ENCODE measurements around the gene MTR. TPM values are rescaled to one million over a fixed set of nuclear protein-coding genes. Genes with fewer than 3 reads are reported as not detected.
A peak's percentile ranks its signal among the peaks of the same experiment; 100 is the strongest.

The MTR gene
- polyA plus RNA-seq, 2 of the 4 experiments (the other 2 are of a cell fraction), result 6.2 to 12.7 TPM

- no peak for TF ChIP-seq CTCF (IDR thresholded peaks at IDR 0.05)
- no peak for TF ChIP-seq ZC3H11A (IDR thresholded peaks at IDR 0.05)
- TF ChIP-seq POLR2AphosphoS2 (conservative IDR thresholded peaks at IDR 0.05; ENCODE audit: low read length), result no peak
- no peak for TF ChIP-seq EP300 (IDR thresholded peaks at IDR 0.05)
- TF ChIP-seq TP53 (CRISPR knock-in tag; IDR thresholded peaks at IDR 0.05), result no peak
Measured at GRCh38 chr1:236938760-236939159, 143.7 kb downstream of the MTR start (continued).

GRCh38 chr1:236942431-236942830 is 147.3 kb downstream of the MTR start:
- FAIRE-seq (no peak), ATAC-seq (no peak), DNase-seq (ENCODE audit: low read depth in 1 of 2, low spot score in 1 of 2) (no peak)
- H3K9me3 ChIP-seq, result no peaks in the 10 kb centered on the region
- H3K27ac ChIP-seq, result no peak overlapping the region
- POLR2A ChIA-PET, result no interaction called here
- no peaks in the 10 kb centered on the region for H3K4me1 ChIP-seq
- H3K4me3 ChIP-seq, result no peak overlapping the region
- no peak for TF ChIP-seq CEBPB (IDR thresholded peaks at IDR 0.05)
- no peak for TF ChIP-seq FOSB (CRISPR knock-in tag; IDR thresholded peaks at IDR 0.05)
- no peak for TF ChIP-seq MAFK (IDR thresholded peaks at IDR 0.05; ENCODE audit: partially characterized antibody)
- no peak for TF ChIP-seq TP53 (CRISPR knock-in tag; IDR thresholded peaks at IDR 0.05)
- TF ChIP-seq NR3C1 (IDR thresholded peaks at IDR 0.05), result no peak
- no peak for TF ChIP-seq BCL3 (IDR thresholded peaks at IDR 0.05)
- CTCF ChIA-PET, result no interaction called here
- H3K4me2 ChIP-seq, result no peak overlapping the region

GRCh38 chr1:236944556-236944955 is 149.5 kb downstream of the MTR start:
- ChIA-PET CTCF (no interaction called here), POLR2A (no interaction called here)
- DNase-seq (ENCODE audit: low read depth in 1 of 2, low spot score in 1 of 2) (no peak), ATAC-seq (no peak), FAIRE-seq (no peak)
- Histone ChIP-seq H3K4me1 (no peaks in the 10 kb centered on the region), H3K27ac (no peak overlapping the region), H3K4me2 (no peak overlapping the region), H3K9me3 (no peaks in the 10 kb centered on the region), H3K4me3 (no peak overlapping the region)
- TF ChIP-seq NPAS2 (CRISPR knock-in tag; IDR thresholded peaks at IDR 0.05; ENCODE audit: borderline replicate concordance) (no peak), RFX5 (IDR thresholded peaks at IDR 0.05) (no peak), HEYL (CRISPR knock-in tag; IDR thresholded peaks at IDR 0.05) (no peak), HDAC2 (IDR thresholded peaks at IDR 0.05) (no peak), ZC3H11A (IDR thresholded peaks at IDR 0.05) (no peak), ESRRA (IDR thresholded peaks at IDR 0.05; ENCODE audit: borderline replicate concordance, low read length) (no peak)
- WGBS (ENCODE audit: missing lambda C conversion rate), result 12% methylated on average over 2 of the region's 2 CpGs

GRCh38 chr1:236945002-236945401 is 149.9 kb downstream of the MTR start:
- Histone ChIP-seq H3K9me3 (no peaks in the 10 kb centered on the region), H3K4me1 (no peaks in the 10 kb centered on the region), H3K27ac (no peak overlapping the region), H3K4me3 (no peak overlapping the region), H3K4me2 (no peak overlapping the region)
- FAIRE-seq, result no peak
- ATAC-seq, result no peak
- ChIA-PET CTCF (no interaction called here), POLR2A (no interaction called here)
- DNase-seq (ENCODE audit: low read depth in 1 of 2, low spot score in 1 of 2), result peak in 1 of 2 experiments; percentile 11
- WGBS (ENCODE audit: missing lambda C conversion rate), result 51% methylated on average over 3 of the region's 3 CpGs
- TF ChIP-seq HDAC2 (IDR thresholded peaks at IDR 0.05), result no peak
- no peak for TF ChIP-seq MAZ (IDR thresholded peaks at IDR 0.05; ENCODE audit: borderline replicate concordance, low read depth, low read length)
- no peak for TF ChIP-seq KDM1A (IDR thresholded peaks at IDR 0.05; ENCODE audit: low read depth)

- Histone ChIP-seq H3K4me3 (no peak overlapping the region), H3K4me1 (no peaks in the 10 kb centered on the region), H3K4me2 (no peak overlapping the region), H3K27ac (no peak overlapping the region), H3K9me3 (no peaks in the 10 kb centered on the region)
- POLR2A ChIA-PET, result no interaction called here
- DNase-seq (ENCODE audit: low read depth in 1 of 2, low spot score in 1 of 2) (no peak), ATAC-seq (no peak), FAIRE-seq (no peak)
- WGBS (ENCODE audit: missing lambda C conversion rate), result 52% methylated on average over 8 of the region's 8 CpGs
- CTCF ChIA-PET, result interaction anchor here (0.9 kb wide), 1 partner anchor 439 kb away, joined by 3 read pairs; no protein-coding TSS in a partner anchor
- TF ChIP-seq CEBPB (IDR thresholded peaks at IDR 0.05), result no peak
- no peak for TF ChIP-seq BHLHE40 (IDR thresholded peaks at IDR 0.05; ENCODE audit: low read depth, low read length)
- TF ChIP-seq ESRRA (IDR thresholded peaks at IDR 0.05; ENCODE audit: borderline replicate concordance, low read length), result no peak
- no peak for TF ChIP-seq ATOH8 (CRISPR knock-in tag; IDR thresholded peaks at IDR 0.05; ENCODE audit: low read depth)
Measured at GRCh38 chr1:236947794-236948193, 152.7 kb downstream of the MTR start.
